GM19324 (cell line): ENCODE data around the gene TIMP4.

Experiments
- ATAC-seq: cut with Tn5 transposase; IDR thresholded peaks from one replicate; pipeline ENCODE4 v1.9.1; 2021; ENCODE audit warnings: mild to moderate bottlenecking, moderate library complexity; ENCODE audit not compliant: unreplicated experiment, low FRiP score

TIMP4 gene

DNA sequence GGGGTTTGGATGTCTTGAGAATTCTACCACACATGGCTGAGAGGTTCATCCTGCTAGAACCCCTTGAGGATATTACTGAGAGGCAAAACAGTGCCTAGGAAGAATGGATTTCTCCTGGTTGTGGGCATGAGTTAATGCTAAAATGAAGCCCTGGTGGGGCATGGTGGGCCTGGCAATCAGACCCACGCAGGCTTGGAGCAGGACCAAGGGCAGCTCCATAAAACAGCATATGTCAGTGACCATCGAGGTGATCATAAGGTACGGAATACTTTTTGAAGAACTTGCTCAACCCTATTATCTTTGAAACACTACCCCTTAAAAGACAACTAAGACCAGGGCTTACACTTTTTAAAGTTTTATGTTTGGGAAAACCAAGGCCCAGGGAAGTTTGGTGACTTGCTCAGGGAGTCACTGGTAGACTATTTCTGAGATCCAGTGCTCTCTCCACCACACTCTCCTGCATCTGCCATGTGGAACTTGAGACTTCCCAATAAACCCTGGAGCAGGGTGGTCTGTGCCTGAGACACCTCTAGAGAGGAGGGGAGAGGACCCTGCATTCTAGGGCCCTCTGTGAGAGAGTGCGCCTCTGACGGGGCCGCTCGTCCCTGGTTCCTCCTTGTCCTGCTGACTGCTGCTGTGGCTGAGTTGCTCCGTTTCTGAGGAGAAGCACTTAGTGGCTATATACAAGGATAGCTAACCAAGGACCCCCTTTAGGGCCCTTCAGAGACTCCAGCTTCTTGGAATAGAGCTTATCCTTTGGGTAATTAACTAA lies 28.0 kb upstream of the TIMP4 start:
- ATAC-seq = no peak

- no peak for ATAC-seq
Observed at GRCh38 chr3:12186046-12186445, 27.3 kb upstream of the TIMP4 start.

GRCh38 chr3:12185172-12185710 lies 26.5 kb upstream of the TIMP4 start:
- ATAC-seq = no peak

DNA sequence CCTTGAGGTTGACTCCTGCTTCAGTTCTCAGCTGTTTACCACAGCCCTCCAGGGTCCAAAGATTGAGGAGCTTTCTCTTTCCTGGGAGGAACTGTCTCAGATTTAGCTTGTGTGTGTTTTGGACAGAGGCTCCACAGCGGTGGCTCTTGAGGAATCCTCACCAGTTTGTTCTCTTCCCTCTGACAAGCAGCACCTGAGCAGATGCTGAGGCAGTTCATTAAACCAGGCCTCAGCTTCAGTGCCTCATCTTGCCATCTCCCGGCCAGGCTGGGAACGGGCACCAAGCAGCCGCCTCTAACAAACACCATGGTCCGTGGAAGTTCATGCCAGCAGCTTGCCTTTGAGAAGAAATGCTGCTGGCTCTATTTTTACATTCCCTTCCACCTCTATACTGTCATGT lies 25.8 kb upstream of the TIMP4 start:
- no peak for ATAC-seq

DNA sequence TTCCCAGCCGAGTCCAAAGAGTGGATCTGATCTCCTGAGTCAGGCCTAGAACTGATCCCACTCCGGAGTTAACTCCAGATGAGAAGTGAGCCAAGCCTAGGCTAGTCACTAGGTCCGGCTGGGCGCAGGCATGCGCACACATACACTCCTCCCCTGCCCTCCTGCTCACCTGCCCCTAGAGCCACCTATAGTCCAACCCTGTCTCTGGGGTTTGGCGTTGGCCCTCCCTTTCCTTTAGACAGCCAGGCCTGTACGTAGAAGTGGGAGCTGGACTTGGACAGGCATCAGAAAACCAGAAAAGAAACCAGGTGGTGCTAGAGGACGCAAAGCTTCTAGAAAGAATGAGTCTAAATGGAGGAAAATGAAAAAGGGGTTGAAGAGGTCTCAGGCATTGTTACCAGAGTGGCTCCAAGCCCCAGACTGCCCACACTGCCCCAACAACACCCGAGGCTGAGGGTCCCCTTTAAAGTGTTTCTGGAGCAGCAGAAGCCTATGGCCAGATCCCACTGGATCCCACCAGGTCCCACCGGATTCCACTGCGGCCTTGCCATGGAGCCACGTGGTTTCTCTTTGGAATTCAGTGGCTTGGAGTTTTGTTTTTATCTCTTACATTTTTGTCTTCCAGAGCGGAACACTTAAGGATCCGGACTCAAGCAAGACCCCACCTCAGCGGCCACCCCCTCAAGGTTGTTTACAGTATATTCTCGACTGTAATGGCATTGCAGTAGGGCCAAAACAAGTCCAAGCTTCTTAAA lies 24.2 kb upstream of the TIMP4 start:
- ATAC-seq = no peak

- no peak for ATAC-seq
Observed at GRCh38 chr3:12181806-12182205, 23.1 kb upstream of the TIMP4 start.

DNA sequence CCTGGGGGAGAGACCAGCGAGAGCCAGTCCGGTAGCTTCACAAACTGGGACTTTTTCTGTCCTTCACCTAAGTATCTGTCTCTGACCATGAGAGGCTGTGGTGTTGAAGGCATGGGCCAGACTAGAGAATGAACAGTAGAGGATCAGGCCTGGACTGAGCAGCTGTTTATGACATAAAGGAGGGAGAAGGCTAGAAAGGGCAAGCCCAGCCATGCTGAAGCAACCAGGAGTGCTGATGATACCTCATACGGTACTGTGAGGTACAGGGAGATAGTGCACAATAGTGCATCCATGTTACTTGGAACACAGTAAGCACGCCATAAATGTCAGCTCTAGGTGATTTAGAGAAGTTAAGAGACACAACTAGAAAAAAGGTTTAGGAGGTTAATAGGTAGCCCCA lies 22.6 kb upstream of the TIMP4 start:
- ATAC-seq = no peak

DNA sequence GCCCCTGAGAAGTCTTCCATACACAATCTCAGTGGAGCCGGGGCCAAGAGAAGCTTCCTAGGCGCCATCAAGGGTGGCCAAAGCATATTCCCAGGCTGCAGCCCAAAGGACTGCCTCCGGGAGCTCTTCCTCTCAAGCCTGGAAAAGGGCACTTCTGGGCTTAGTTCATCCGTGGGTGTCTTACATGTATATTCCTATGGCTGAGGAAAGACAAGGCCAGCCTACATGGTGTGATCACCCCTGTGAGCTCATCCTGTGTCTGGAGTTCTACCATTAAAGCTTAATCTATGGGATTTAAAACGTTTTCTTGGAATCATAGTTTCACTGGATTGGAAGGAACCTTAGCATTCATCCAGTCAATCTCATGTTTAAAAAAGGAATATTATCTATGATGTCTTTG lies 21.9 kb upstream of the TIMP4 start:
- ATAC-seq = no peak

GRCh38 chr3:12180218-12180617 lies 21.5 kb upstream of the TIMP4 start:
- ATAC-seq = no peak

- no peak for ATAC-seq
Observed at GRCh38 chr3:12179441-12179840, 20.7 kb upstream of the TIMP4 start.

- no peak for ATAC-seq
Observed at GRCh38 chr3:12178091-12178820, 19.5 kb upstream of the TIMP4 start.

GRCh38 chr3:12177126-12177525 lies 18.4 kb upstream of the TIMP4 start:
- ATAC-seq = no peak

GRCh38 chr3:12175844-12176453 lies 17.2 kb upstream of the TIMP4 start:
- ATAC-seq = no peak

GRCh38 chr3:12175137-12175593 lies 16.5 kb upstream of the TIMP4 start:
- no peak for ATAC-seq

- ATAC-seq = no peak
Observed at GRCh38 chr3:12170207-12170606, 11.5 kb upstream of the TIMP4 start.

DNA sequence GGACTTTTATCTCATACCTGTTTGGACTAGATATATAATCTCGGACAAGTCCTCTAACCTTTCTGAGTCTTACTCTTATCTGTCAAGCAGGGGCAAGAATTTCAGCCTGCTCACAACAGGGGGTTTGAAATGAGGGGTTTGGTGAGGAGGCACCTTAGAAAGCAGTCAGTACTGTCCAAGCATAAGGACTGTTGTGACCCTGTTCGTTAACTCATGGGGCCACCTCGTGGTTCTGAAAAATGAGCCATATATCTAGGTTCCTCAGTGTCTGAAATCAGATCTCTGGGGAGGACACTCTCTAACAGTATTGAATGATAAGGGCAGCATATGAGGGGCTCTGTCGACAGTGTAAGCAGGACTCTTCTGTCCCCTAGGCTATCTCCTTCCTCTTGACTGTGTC lies 7.2 kb upstream of the TIMP4 start:
- ATAC-seq = no peak

GRCh38 chr3:12159227-12159601 lies 502 bp upstream of the TIMP4 start:
- no peak for ATAC-seq

- ATAC-seq = no peak
Observed at GRCh38 chr3:12157026-12157425, 1.7 kb downstream of the TIMP4 start.

GRCh38 chr3:12155828-12156227 lies 2.9 kb downstream of the TIMP4 start:
- no peak for ATAC-seq

GRCh38 chr3:12155264-12155663 lies 3.4 kb downstream of the TIMP4 start:
- no peak for ATAC-seq

DNA sequence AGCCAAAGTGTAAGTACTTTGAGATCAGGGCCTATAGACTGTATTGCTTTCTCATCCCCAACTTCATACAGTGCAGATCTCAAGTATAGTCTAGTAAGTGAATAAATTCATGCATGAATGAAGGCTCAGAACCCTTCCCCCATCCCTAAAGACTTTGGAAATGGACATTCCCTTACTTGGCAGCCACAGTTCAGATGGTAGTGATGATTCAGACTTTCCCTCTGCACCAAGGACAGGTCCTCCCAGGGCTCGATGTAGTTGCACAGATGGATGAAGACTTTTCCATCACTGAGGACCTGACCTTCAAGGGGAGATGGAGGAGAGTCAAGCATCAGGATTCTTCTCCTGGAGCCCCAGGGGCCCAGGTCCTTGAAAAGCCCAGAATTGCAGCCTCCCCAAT lies 4.6 kb downstream of the TIMP4 start:
- ATAC-seq = no peak
